HEK293T (cell line): ENCODE results near the gene PNPO.

Experiments
- ARNT ChIP-seq: fragments of 450-650 bp; IDR thresholded peaks from 2 replicates; pipeline ENCODE4 v1.6.1; 2017; ENCODE audit warnings: mild to moderate bottlenecking
- BHLHE40 ChIP-seq: fragments of 450-650 bp; IDR thresholded peaks from 2 replicates; pipeline ENCODE4 v1.6.1; 2016; ENCODE audit warnings: mild to moderate bottlenecking, moderate library complexity, borderline replicate concordance
- ELF4 ChIP-seq: fragments of 450-650 bp; IDR thresholded peaks from 2 replicates; pipeline ENCODE4 v1.6.1; 2017; ENCODE audit warnings: antibody characterized with exemption
- FOXK2 ChIP-seq: fragments of 450-650 bp; IDR thresholded peaks from 2 replicates; pipeline ENCODE4 v1.6.1; 2016; ENCODE audit warnings: mild to moderate bottlenecking
- FOXM1 ChIP-seq: fragments of 450-650 bp; IDR thresholded peaks from 2 replicates; pipeline ENCODE4 v1.6.1; 2017; ENCODE audit warnings: mild to moderate bottlenecking, borderline replicate concordance
- NFRKB ChIP-seq: fragments of 450-650 bp; IDR thresholded peaks from 2 replicates; pipeline ENCODE4 v1.6.1; 2016; ENCODE audit warnings: mild to moderate bottlenecking, moderate library complexity
- PKNOX1 ChIP-seq: fragments of 450-650 bp; IDR thresholded peaks from 2 replicates; pipeline ENCODE4 v1.6.1; 2016
- SP1 ChIP-seq: fragments of 450-650 bp; IDR thresholded peaks from 2 replicates; pipeline ENCODE4 v1.6.1; 2017
- SUZ12 ChIP-seq: fragments of 450-650 bp; IDR thresholded peaks from 2 replicates; pipeline ENCODE4 v1.6.1; 2016; ENCODE audit warnings: mild to moderate bottlenecking

GRCh38 chr17:47973541-47973940 is 32.2 kb downstream of the PNPO start:
- TF ChIP-seq ELF4: no peak
- no peak for TF ChIP-seq SP1
- no peak for TF ChIP-seq FOXK2
- TF ChIP-seq FOXM1: no peak
- no peak for TF ChIP-seq BHLHE40
- no peak for TF ChIP-seq PKNOX1
- TF ChIP-seq NFRKB: no peak
- TF ChIP-seq SUZ12: no peak
- no peak for TF ChIP-seq ARNT
